Gastrocnemius medialis (tissue), 4 donors: ENCODE measurements around the gene UTF1. TPM values are rescaled to one million over a fixed set of nuclear protein-coding genes. Genes with fewer than 3 reads are reported as not detected.

Source experiments
- ATAC-seq, 2 donors: fragments of 150-250 bp; one replicate each; pipeline ENCODE4 v1.9.1; 2016
- DNase-seq, 2 donors: peaks; one replicate each; pipeline ENCODE4 v3.0.0-alpha.2; 2019
- H3K27ac ChIP-seq, 4 donors: fragments of 200-600 bp; sonication (generic); 1 replicate in 1 of 4; 2 replicates in 3 of 4; pipeline ENCODE4 v1.5.1; 2016 to 2018; ENCODE audit warnings: mild to moderate bottlenecking in 2 of 4, moderate library complexity in 1 of 4
- H3K27me3 ChIP-seq, 3 donors: fragments of 200-600 bp; sonication (generic) in 2 of 3; 1 replicate in 1 of 3; 2 replicates in 2 of 3; pipeline versions ENCODE4 v1.5.1 to v1.6.0; 2016 to 2019; ENCODE audit warnings: mild to moderate bottlenecking in 1 of 3, moderate library complexity in 1 of 3
- H3K36me3 ChIP-seq, 2 donors: fragments of 200-600 bp; sonication (generic) in 1 of 2; one replicate each; pipeline ENCODE4 v1.5.1; 2017 to 2018
- H3K4me1 ChIP-seq, 2 donors: fragments of 200-600 bp; sonication (generic) in 1 of 2; one replicate each; pipeline ENCODE4 v1.5.1; 2016 to 2017; ENCODE audit warnings: mild to moderate bottlenecking in 2 of 2
- H3K4me3 ChIP-seq, 4 donors: fragments of 200-600 bp; sonication (generic) in 3 of 4; 1 replicate in 1 of 4; 2 replicates in 3 of 4; pipeline ENCODE4 v1.5.1; 2016 to 2019; ENCODE audit warnings: mild to moderate bottlenecking in 2 of 4
- H3K9me3 ChIP-seq, 3 donors: fragments of 200-600 bp; sonication (generic) in 2 of 3; 1 replicate in 1 of 3; 2 replicates in 2 of 3; pipeline ENCODE4 v1.5.1; 2016 to 2019
- CTCF ChIP-seq, 5 experiments: fragments of 450-650 bp in 3 of 5; fragments of 200-600 bp in 2 of 5; sonication (generic) in 2 of 5; IDR thresholded peaks in 4 of 5; conservative IDR thresholded peaks in 1 of 5; 1 replicate in 4 of 5; 2 replicates in 1 of 5; pipeline ENCODE4 v1.5.1; 2016 to 2019; ENCODE audit warnings: antibody characterized with exemption in 5 of 5, mild to moderate bottlenecking in 3 of 5, moderate library complexity in 3 of 5
- POLR2A ChIP-seq, 2 donors: fragments of 450-650 bp; IDR thresholded peaks; one replicate each; pipeline ENCODE4 v1.6.1; 2017; ENCODE audit warnings: antibody characterized with exemption in 2 of 2, mild to moderate bottlenecking in 2 of 2, moderate library complexity in 2 of 2
- in situ Hi-C, 4 donors: fragments of 200-750 bp; cut with MboI; loops; one replicate each; pipeline versions ENCODE4 v1.15.0 to v1.8.0; 2017; ENCODE audit warnings: low sequenced_read_pairs in 4 of 4
- intact Hi-C: fragments of 100-400 bp; cut with DNase I; formaldehyde crosslinking; loops from one replicate; pipeline ENCODE4 v1.15.1; 2023; ENCODE audit warnings: low total_unique reads
- total RNA-seq, 4 donors: library from RNA; depleted of rRNA; stranded (reverse); fragments of >200 nt; gene quantifications; one replicate each; pipeline versions ENCODE4 v1.1.0 to v1.2.3, GENCODE V29; 2016

Gene UTF1
- total RNA-seq, 4 donors from 2014 or later, result not detected

GRCh38 chr10:133267829-133268228, 37.8 kb downstream of the UTF1 start:
- TF ChIP-seq POLR2A (IDR thresholded peaks at IDR 0.05) (no peak), CTCF (IDR thresholded peaks at IDR 0.05 in 4 of 5, conservative IDR thresholded peaks at IDR 0.05 in 1 of 5) (no peak)
- intact Hi-C loops, result no loop called here
- Histone ChIP-seq H3K27ac (no peak overlapping the region), H3K4me1 (no peaks in the 10 kb centered on the region), H3K36me3 (no peaks in the 10 kb centered on the region), H3K4me3 (no peak overlapping the region), H3K9me3 (no peaks in the 10 kb centered on the region), H3K27me3 (no peaks in the 10 kb centered on the region)
- ATAC-seq, result no peak
- no peak for DNase-seq
- in situ Hi-C loops, result no loop called here

- intact Hi-C loops, result no loop called here
- no peak for DNase-seq
- Histone ChIP-seq H3K36me3 (no peaks in the 10 kb centered on the region), H3K4me1 (no peaks in the 10 kb centered on the region), H3K4me3 (no peak overlapping the region), H3K9me3 (no peaks in the 10 kb centered on the region), H3K27me3 (no peaks in the 10 kb centered on the region), H3K27ac (no peak overlapping the region)
- ATAC-seq, result no peak
- in situ Hi-C loops, result no loop called here
- no peak for TF ChIP-seq CTCF (IDR thresholded peaks at IDR 0.05 in 4 of 5, conservative IDR thresholded peaks at IDR 0.05 in 1 of 5)
- TF ChIP-seq POLR2A (IDR thresholded peaks at IDR 0.05), result no peak
These were observed 38.5 kb downstream of the UTF1 start for GRCh38 chr10:133268532-133268931.

GRCh38 chr10:133269367-133269766, 39.4 kb downstream of the UTF1 start:
- no peak for DNase-seq
- no peak for ATAC-seq
- H3K27me3 ChIP-seq, result no peaks in the 10 kb centered on the region
- no peaks in the 10 kb centered on the region for H3K4me1 ChIP-seq
- no peaks in the 10 kb centered on the region for H3K36me3 ChIP-seq
- H3K4me3 ChIP-seq, result no peak overlapping the region
- H3K9me3 ChIP-seq, result no peaks in the 10 kb centered on the region
- intact Hi-C loops (no loop called here), in situ Hi-C loops (no loop called here)
- no peak overlapping the region for H3K27ac ChIP-seq
- TF ChIP-seq POLR2A (IDR thresholded peaks at IDR 0.05) (no peak), CTCF (IDR thresholded peaks at IDR 0.05 in 4 of 5, conservative IDR thresholded peaks at IDR 0.05 in 1 of 5) (no peak)

GRCh38 chr10:133270204-133270603, 40.2 kb downstream of the UTF1 start:
- DNase-seq (no peak), ATAC-seq (no peak)
- Histone ChIP-seq H3K27ac (no peak overlapping the region), H3K4me1 (no peaks in the 10 kb centered on the region), H3K4me3 (no peak overlapping the region), H3K27me3 (peaks cover 0 to 4% (median 2%) of the 10 kb centered on the region in 3 donors), H3K9me3 (no peaks in the 10 kb centered on the region), H3K36me3 (no peaks in the 10 kb centered on the region)
- intact Hi-C loops, result no loop called here
- TF ChIP-seq POLR2A (IDR thresholded peaks at IDR 0.05) (no peak), CTCF (IDR thresholded peaks at IDR 0.05 in 4 of 5, conservative IDR thresholded peaks at IDR 0.05 in 1 of 5) (no peak)
- in situ Hi-C loops, result no loop called here

GRCh38 chr10:133270773-133271297, 40.8 kb downstream of the UTF1 start:
- in situ Hi-C loops, result no loop called here
- H3K27me3 ChIP-seq, result peaks cover 5 to 10% (median 8%) of the 10 kb centered on the region in 3 donors
- no peaks in the 10 kb centered on the region for H3K4me1 ChIP-seq
- H3K9me3 ChIP-seq, result no peaks in the 10 kb centered on the region
- TF ChIP-seq CTCF (IDR thresholded peaks at IDR 0.05 in 4 of 5, conservative IDR thresholded peaks at IDR 0.05 in 1 of 5) (no peak), POLR2A (IDR thresholded peaks at IDR 0.05) (no peak)
- H3K27ac ChIP-seq, result no peak overlapping the region
- DNase-seq (no peak), ATAC-seq (no peak)
- H3K36me3 ChIP-seq, result no peaks in the 10 kb centered on the region
- intact Hi-C loops, result no loop called here
- no peak overlapping the region for H3K4me3 ChIP-seq
